OCI-LY7 (cell line): Measurements from ENCODE around the gene KLK15. TPM values are rescaled to one million over a fixed set of nuclear protein-coding genes. Genes with fewer than 3 reads are reported as not detected.

ENCODE experiments used
- BruUV-seq: library from RNA; stranded (reverse); fragments of 400-500 nt; replicated peaks from 2 replicates; lab custom pipeline; 2021; lab: Mats Ljungman, UMichigan
- CTCF ChIA-PET: fragments of 300-600 bp; sonication (Branson Sonifier 250); formaldehyde crosslinking; loops from one replicate; lab custom pipeline; 2022; ENCODE audit warnings: antibody characterized with exemption; ENCODE audit not compliant: unreplicated experiment; lab: Charles Lee
- POLR2A ChIA-PET: fragments of 300-600 bp; sonication (Branson Sonifier 250); formaldehyde crosslinking; loops from one replicate; lab custom pipeline; 2022; ENCODE audit warnings: antibody characterized with exemption; lab: Charles Lee
- DNase-seq: peaks from one replicate; pipeline ENCODE4 v3.0.0-alpha.2; 2015; ENCODE audit warnings: low spot score
- H2AFZ ChIP-seq: fragments of 200-600 bp; sonication (generic), shearing (Covaris generic); 2 replicates; pipeline ENCODE4 v1.6.1; 2014; ENCODE audit warnings: mild to moderate bottlenecking, antibody characterized with exemption, low read length, moderate library complexity
- H3K27ac ChIP-seq: fragments of 200-600 bp; sonication (generic); 2 replicates; pipeline ENCODE4 v1.5.1; 2014; ENCODE audit warnings: mixed run types, low read depth, mild to moderate bottlenecking, moderate library complexity, low read length, inconsistent platforms; ENCODE audit not compliant: poor library complexity, severe bottlenecking
- H3K36me3 ChIP-seq: fragments of 200-600 bp; sonication (generic); 2 replicates; pipeline ENCODE4 v1.6.1; 2014; ENCODE audit warnings: mild to moderate bottlenecking, antibody characterized with exemption, low read length, moderate library complexity, mixed read lengths; ENCODE audit not compliant: insufficient read depth
- H3K4me1 ChIP-seq: fragments of 200-600 bp; sonication (generic); 2 replicates; pipeline ENCODE4 v1.5.1; 2014; ENCODE audit warnings: mild to moderate bottlenecking, low read length; ENCODE audit not compliant: insufficient read depth, poor library complexity, severe bottlenecking
- H3K4me2 ChIP-seq: fragments of 200-600 bp; sonication (generic); 2 replicates; pipeline ENCODE4 v1.6.1; 2014; ENCODE audit warnings: mild to moderate bottlenecking, low read length
- H3K4me3 ChIP-seq: fragments of 200-600 bp; sonication (generic); 2 replicates; pipeline ENCODE4 v1.5.1; 2014; ENCODE audit warnings: mild to moderate bottlenecking, low read depth, low read length; ENCODE audit not compliant: poor library complexity, severe bottlenecking
- H3K79me2 ChIP-seq: fragments of 200-600 bp; sonication (generic); 2 replicates; pipeline ENCODE4 v1.6.1; 2016; ENCODE audit warnings: low read depth, mild to moderate bottlenecking, low read length, moderate library complexity, mixed read lengths; ENCODE audit not compliant: insufficient read depth
- H3K9me2 ChIP-seq: fragments of 200-600 bp; sonication (generic); 2 replicates; pipeline ENCODE4 v1.6.1; 2016; ENCODE audit warnings: mild to moderate bottlenecking, low read length, mixed read lengths; ENCODE audit not compliant: insufficient read depth
- H3K9me3 ChIP-seq: fragments of 200-600 bp; sonication (generic); 2 replicates; pipeline ENCODE4 v1.6.1; 2014; ENCODE audit warnings: mild to moderate bottlenecking, mixed run types, low read length, mixed read lengths
- H4K20me1 ChIP-seq: fragments of 200-600 bp; sonication (generic); 2 replicates; pipeline ENCODE4 v1.6.1; 2014; ENCODE audit warnings: mild to moderate bottlenecking, antibody characterized with exemption, low read length, moderate library complexity, mixed read lengths; ENCODE audit not compliant: insufficient read depth
- EZH2phosphoT487 ChIP-seq: fragments of 200-600 bp; sonication (generic); IDR thresholded peaks from 2 replicates; pipeline ENCODE4 v1.6.1; 2018; ENCODE audit warnings: low read depth, borderline replicate concordance, mild to moderate bottlenecking, mixed run types, antibody characterized with exemption, low read length, moderate library complexity, mixed read lengths
- intact Hi-C: fragments of 100-400 bp; cut with micrococcal nuclease; formaldehyde crosslinking; loops from one replicate; pipeline ENCODE4 v1.10.0; 2022; ENCODE audit not compliant: unreplicated experiment
- total RNA-seq, 2 experiments: library from RNA; depleted of rRNA in 1 of 2; stranded (reverse); fragments of >200 nt in 1 of 2; shearing (Covaris generic) in 1 of 2; gene quantifications; 2 replicates each; pipeline ENCODE4 v1.2.3, GENCODE V29; 2014 to 2022
- TF ChIP-seq, protein P1 (sequence below): fragments of 200-600 bp; sonication (generic); conservative IDR thresholded peaks from 2 replicates; pipeline ENCODE4 v1.5.1; 2014; ENCODE audit warnings: mild to moderate bottlenecking, antibody characterized with exemption, low read length, moderate library complexity, mixed read lengths

KLK15 gene
- total RNA-seq, 2 experiments from 2014 or later, result not detected

DNA sequence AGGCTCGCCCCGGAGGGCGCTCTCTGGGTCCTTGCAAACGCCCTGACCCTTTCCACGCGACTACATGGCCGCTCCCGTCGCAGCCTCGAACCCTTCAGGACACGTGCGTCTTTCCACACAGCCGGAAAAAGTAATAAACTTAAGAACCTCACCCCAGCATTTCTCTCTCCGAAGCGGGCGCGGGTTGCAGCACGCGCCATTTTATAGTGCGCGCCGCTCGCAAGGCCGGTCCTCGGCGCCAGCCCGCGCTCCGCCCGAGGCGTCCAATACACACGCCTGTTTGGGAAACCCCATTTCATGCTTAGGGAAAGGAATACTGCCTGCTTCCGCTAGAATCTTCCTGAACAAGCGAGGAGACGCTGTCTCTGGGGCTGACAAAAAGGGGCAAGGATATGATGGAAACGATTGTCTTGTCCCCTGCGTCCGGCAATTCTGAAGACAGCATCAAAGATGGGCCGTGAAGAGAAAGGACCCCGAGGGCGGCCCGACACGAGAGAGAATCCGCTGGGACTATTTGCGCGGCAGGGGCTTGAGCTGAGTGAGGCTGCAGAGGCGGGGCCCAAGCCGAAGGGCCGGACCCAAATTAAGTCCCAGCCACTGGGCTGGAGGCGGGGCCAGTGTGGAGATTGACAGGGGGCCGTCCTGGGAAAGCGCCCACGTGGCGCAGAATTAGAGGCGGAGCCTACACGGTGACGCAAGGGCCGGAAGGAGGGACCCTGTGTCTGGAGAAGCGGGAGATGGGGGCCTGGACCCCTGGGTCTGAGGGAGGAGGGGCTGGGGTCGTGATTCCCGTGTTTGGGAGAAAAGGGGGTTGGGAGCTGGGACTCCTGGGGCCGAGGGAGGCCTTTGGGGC lies 28.7 kb downstream of the KLK15 start:
- intact Hi-C loops, result loop anchor here (2.0 to 10.0 kb wide), 2 partner anchors 14 to 460 kb away; no protein-coding TSS in a partner anchor
- peaks cover 45% of the 10 kb centered on the region for H3K79me2 ChIP-seq
- peaks cover 22% of the 10 kb centered on the region for H3K4me1 ChIP-seq
- no peaks in the 10 kb centered on the region for H3K9me2 ChIP-seq
- BruUV-seq, result no TSS peak
- peak overlapping the region; percentile 73 for H3K27ac ChIP-seq
- TF ChIP-seq, protein P1, sequence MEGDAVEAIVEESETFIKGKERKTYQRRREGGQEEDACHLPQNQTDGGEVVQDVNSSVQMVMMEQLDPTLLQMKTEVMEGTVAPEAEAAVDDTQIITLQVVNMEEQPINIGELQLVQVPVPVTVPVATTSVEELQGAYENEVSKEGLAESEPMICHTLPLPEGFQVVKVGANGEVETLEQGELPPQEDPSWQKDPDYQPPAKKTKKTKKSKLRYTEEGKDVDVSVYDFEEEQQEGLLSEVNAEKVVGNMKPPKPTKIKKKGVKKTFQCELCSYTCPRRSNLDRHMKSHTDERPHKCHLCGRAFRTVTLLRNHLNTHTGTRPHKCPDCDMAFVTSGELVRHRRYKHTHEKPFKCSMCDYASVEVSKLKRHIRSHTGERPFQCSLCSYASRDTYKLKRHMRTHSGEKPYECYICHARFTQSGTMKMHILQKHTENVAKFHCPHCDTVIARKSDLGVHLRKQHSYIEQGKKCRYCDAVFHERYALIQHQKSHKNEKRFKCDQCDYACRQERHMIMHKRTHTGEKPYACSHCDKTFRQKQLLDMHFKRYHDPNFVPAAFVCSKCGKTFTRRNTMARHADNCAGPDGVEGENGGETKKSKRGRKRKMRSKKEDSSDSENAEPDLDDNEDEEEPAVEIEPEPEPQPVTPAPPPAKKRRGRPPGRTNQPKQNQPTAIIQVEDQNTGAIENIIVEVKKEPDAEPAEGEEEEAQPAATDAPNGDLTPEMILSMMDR, result no peak
- TF ChIP-seq EZH2phosphoT487, result no peak
- peak overlapping the region; percentile 99 for H3K4me3 ChIP-seq
- H2AFZ ChIP-seq, result peak overlapping the region; percentile 70
- ChIA-PET POLR2A (interaction anchor here (0.6 kb wide), 1 partner anchor 249 kb away, joined by 3 read pairs; no protein-coding TSS in a partner anchor), CTCF (no interaction called here)
- H3K36me3 ChIP-seq, result peaks cover 41% of the 10 kb centered on the region
- peaks cover 26% of the 10 kb centered on the region for H4K20me1 ChIP-seq
- peak overlapping the region; percentile 91 for H3K4me2 ChIP-seq
- no peaks in the 10 kb centered on the region for H3K9me3 ChIP-seq
- peak; percentile 99 for DNase-seq

DNA sequence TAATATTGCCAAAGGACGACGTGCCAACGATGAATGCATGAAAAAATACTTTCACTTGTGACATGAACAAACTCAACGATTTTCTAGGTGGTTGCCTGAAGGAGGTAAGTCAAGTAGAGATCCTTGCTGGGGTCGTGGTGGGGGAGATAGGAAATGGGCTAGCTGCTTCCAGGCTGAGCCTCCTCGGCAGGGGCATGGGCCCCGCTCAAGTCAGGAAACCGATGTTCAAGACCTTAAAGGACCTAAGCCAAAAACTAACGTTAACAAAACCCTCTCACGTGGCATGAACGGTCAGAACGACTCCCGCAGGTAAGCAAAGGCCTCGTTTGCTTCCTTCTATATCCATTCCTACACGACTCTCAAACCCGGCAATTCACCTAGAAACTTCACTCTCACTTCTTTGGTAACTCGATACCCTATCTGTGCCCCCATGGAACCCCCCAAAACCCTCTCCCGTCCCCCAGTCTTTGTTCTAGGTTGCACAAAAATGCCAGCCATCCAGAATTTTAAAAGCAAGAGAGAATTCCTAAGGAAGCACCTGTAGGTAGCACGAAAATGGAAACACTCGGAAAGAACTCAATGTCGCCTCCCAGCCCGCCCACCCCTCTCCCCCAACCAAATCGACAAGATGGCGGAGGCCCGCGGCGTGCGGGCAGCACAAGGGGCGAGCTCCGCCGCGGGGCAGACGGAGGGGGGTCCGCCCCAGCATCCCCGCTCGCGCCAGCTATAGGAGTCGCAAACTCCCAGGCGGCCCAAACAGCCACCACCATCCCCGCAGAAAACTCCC lies 29.5 kb downstream of the KLK15 start:
- Histone ChIP-seq H3K4me1 (peaks cover 22% of the 10 kb centered on the region), H2AFZ (no peak overlapping the region), H3K27ac (peak overlapping the region; percentile 73), H3K9me3 (no peaks in the 10 kb centered on the region), H3K79me2 (peaks cover 45% of the 10 kb centered on the region), H3K36me3 (peaks cover 49% of the 10 kb centered on the region), H4K20me1 (peaks cover 28% of the 10 kb centered on the region), H3K4me3 (peak overlapping the region; percentile 99), H3K4me2 (peak overlapping the region; percentile 91), H3K9me2 (no peaks in the 10 kb centered on the region)
- intact Hi-C loops, result loop anchor here (2.0 to 10.0 kb wide), 2 partner anchors 15 to 459 kb away; no protein-coding TSS in a partner anchor
- POLR2A ChIA-PET, result interaction anchor here (0.6 kb wide), 1 partner anchor 248 kb away, joined by 3 read pairs; no protein-coding TSS in a partner anchor
- peak; percentile 67 for DNase-seq
- TF ChIP-seq, protein P1, result no peak
- no peak for TF ChIP-seq EZH2phosphoT487
- CTCF ChIA-PET, result no interaction called here
- BruUV-seq, result TSS peak; percentile 86
